ENCODE results near the gene ZNF286A.
"Not testable (repeated sequence)": the region's sequence is repeated elsewhere in the genome, so short reads cannot be mapped to it uniquely, and the experiment has no call there.

DNA sequence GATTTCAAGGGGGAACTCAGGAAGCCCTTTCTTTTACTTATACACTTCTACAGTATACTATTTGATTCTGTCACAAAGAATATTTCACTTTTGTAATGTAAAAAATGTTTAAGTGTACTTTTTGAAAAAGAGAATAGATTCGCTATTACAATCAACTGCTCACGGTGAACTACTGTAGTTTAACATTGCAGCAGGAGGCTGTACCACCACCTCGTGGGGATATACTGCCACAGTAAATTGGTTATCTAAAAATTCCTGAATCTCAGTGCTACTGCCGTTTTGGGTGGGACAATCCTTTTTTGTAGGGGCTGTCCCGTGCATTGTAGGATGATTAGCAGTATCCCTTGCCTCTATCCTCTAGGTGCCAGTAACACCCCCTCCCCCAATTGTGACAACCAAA is 30.0 kb upstream of the ZNF286A start:
- TF ChIP-seq, protein P1, sequence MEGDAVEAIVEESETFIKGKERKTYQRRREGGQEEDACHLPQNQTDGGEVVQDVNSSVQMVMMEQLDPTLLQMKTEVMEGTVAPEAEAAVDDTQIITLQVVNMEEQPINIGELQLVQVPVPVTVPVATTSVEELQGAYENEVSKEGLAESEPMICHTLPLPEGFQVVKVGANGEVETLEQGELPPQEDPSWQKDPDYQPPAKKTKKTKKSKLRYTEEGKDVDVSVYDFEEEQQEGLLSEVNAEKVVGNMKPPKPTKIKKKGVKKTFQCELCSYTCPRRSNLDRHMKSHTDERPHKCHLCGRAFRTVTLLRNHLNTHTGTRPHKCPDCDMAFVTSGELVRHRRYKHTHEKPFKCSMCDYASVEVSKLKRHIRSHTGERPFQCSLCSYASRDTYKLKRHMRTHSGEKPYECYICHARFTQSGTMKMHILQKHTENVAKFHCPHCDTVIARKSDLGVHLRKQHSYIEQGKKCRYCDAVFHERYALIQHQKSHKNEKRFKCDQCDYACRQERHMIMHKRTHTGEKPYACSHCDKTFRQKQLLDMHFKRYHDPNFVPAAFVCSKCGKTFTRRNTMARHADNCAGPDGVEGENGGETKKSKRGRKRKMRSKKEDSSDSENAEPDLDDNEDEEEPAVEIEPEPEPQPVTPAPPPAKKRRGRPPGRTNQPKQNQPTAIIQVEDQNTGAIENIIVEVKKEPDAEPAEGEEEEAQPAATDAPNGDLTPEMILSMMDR (IDR thresholded peaks at IDR 0.05): not testable (repeated sequence)
- not testable (repeated sequence) for TF ChIP-seq POLR2A (IDR thresholded peaks at IDR 0.05)
